GM18502 (cell line): Measurements from ENCODE around the gene LRRC61.

ENCODE experiments used
- ATAC-seq: cut with Tn5 transposase; IDR thresholded peaks from one replicate; pipeline ENCODE4 v1.9.1; 2021; ENCODE audit warnings: mild to moderate bottlenecking; ENCODE audit not compliant: unreplicated experiment, poor library complexity

LRRC61 gene

GRCh38 chr7:150368096-150368883 lies 45.1 kb downstream of the LRRC61 start, which contains the start of gene REPIN1:
REPIN1 (plus strand) TSS chr7:150368822; CDS start chr7:150369712, 890 bp downstream.
- peak; percentile 54 for ATAC-seq

- peak; percentile 39 for ATAC-seq
Measured at GRCh38 chr7:150368884-150369747, 46.0 kb downstream of the LRRC61 start.

GRCh38 chr7:150369748-150370501 lies 46.8 kb downstream of the LRRC61 start:
- ATAC-seq: no peak

- no peak for ATAC-seq
Measured at GRCh38 chr7:150370612-150371071, 47.5 kb downstream of the LRRC61 start.

GRCh38 chr7:150371131-150371995 lies 48.2 kb downstream of the LRRC61 start:
- no peak for ATAC-seq

- no peak for ATAC-seq
Measured at GRCh38 chr7:150371996-150372270, 48.8 kb downstream of the LRRC61 start.

GRCh38 chr7:150372271-150373048 lies 49.3 kb downstream of the LRRC61 start:
- no peak for ATAC-seq

- ATAC-seq: no peak
Measured at GRCh38 chr7:150373049-150373801, 50.1 kb downstream of the LRRC61 start.

GRCh38 chr7:150374026-150374425 lies 50.9 kb downstream of the LRRC61 start:
- ATAC-seq: no peak

GRCh38 chr7:150374472-150374871 lies 51.3 kb downstream of the LRRC61 start:
- ATAC-seq: no peak

- ATAC-seq: no peak
Measured at GRCh38 chr7:150375662-150376521, 52.7 kb downstream of the LRRC61 start.

GRCh38 chr7:150376560-150376959 lies 53.4 kb downstream of the LRRC61 start:
- ATAC-seq: no peak

GRCh38 chr7:150377196-150377595 lies 54.0 kb downstream of the LRRC61 start:
- ATAC-seq: no peak

GRCh38 chr7:150377635-150378034 lies 54.5 kb downstream of the LRRC61 start:
- no peak for ATAC-seq

- ATAC-seq: no peak
Measured at GRCh38 chr7:150378115-150378852, 55.1 kb downstream of the LRRC61 start.

GRCh38 chr7:150378853-150379440 lies 55.8 kb downstream of the LRRC61 start, which contains the start of gene ZNF775:
ZNF775 (plus strand) TSS chr7:150379330; CDS start chr7:150388471, 9,141 bp downstream.
- peak; percentile 79 for ATAC-seq
